HCT116 (cell line): ENCODE measurements around the gene ANKRD63. TPM values are rescaled to one million over a fixed set of nuclear protein-coding genes. Genes with fewer than 3 reads are reported as not detected.

Source experiments
- ATAC-seq: fragments of 200-7000 bp; cut with Tn5 transposase; 2 replicates; pipeline ENCODE4 v1.9.1; 2020; ENCODE audit warnings: mild to moderate bottlenecking, moderate library complexity
- BruUV-seq: library from RNA; stranded (reverse); fragments of 400-500 nt; replicated peaks from 2 replicates; lab custom pipeline; 2021; lab: Mats Ljungman, UMichigan
- CTCF ChIA-PET: fragments of 300-600 bp; sonication (Branson Sonifier 250); formaldehyde crosslinking; loops from one replicate; lab custom pipeline; 2021; ENCODE audit warnings: antibody characterized with exemption; lab: Charles Lee
- POLR2A ChIA-PET: fragments of 300-600, 350-600 bp; sonication (Branson Sonifier 250); formaldehyde crosslinking; loops from one replicate; lab custom pipeline; 2021; ENCODE audit warnings: antibody characterized with exemption; lab: Charles Lee
- RAD21 ChIA-PET, 2 experiments: fragments of 300-600 bp; sonication (Branson Sonifier 250); formaldehyde crosslinking; loops; one replicate each; lab custom pipeline; 2023; ENCODE audit warnings: low total read pairs in 2 of 2; ENCODE audit not compliant: uncharacterized antibody in 2 of 2, unreplicated experiment in 2 of 2, low non-redundant PET in 1 of 2; lab: Charles Lee
- DNase-seq: peaks from one replicate; pipeline ENCODE4 v3.0.0-alpha.2; 2010; ENCODE audit warnings: low read depth, low spot score
- H2AFZ ChIP-seq: fragments of 200-600 bp; shearing (Covaris generic), sonication (generic); 2 replicates; pipeline ENCODE4 v1.6.1; 2017; ENCODE audit warnings: low read depth, mixed run types, mixed read lengths, antibody characterized with exemption, low read length; ENCODE audit not compliant: poor library complexity, severe bottlenecking
- H3K27ac ChIP-seq: 2 replicates; pipeline ENCODE4 v1.5.1; 2012; ENCODE audit warnings: low read depth, low read length
- H3K27me3 ChIP-seq: fragments of 200-600 bp; sonication (generic); 2 replicates; pipeline ENCODE4 v1.6.1; 2016; ENCODE audit warnings: mixed run types, low read length, mixed read lengths; ENCODE audit not compliant: insufficient read depth
- H3K36me3 ChIP-seq, 2 experiments: fragments of 200-500 bp in 1 of 2; fragments of 200-600 bp in 1 of 2; sonication (Bioruptor generic) in 1 of 2; sonication (generic) in 1 of 2; 2 replicates each; pipeline versions ENCODE4 v1.5.1 to v1.6.1; 2014 to 2016; ENCODE audit warnings: low read length in 2 of 2, inconsistent platforms in 1 of 2, mixed read lengths in 1 of 2, mixed run types in 1 of 2; ENCODE audit not compliant: insufficient read depth in 2 of 2, control insufficient read depth in 1 of 2
- H3K4me1 ChIP-seq, 2 experiments: fragments of 200-600 bp in 1 of 2; sonication (generic) in 1 of 2; 2 replicates each; pipeline versions ENCODE4 v1.5.1 to v1.6.1; 2012 to 2017; ENCODE audit warnings: low read length in 2 of 2, inconsistent platforms in 1 of 2, mild to moderate bottlenecking in 1 of 2, mixed read lengths in 1 of 2, mixed run types in 1 of 2, moderate library complexity in 1 of 2; ENCODE audit not compliant: insufficient read depth in 2 of 2, control insufficient read depth in 1 of 2
- H3K4me2 ChIP-seq: fragments of 200-600 bp; sonication (generic); 2 replicates; pipeline ENCODE4 v1.6.1; 2017; ENCODE audit warnings: mixed run types, low read length, mixed read lengths
- H3K4me3 ChIP-seq, 2 experiments: fragments of 200-600 bp in 1 of 2; sonication (generic) in 1 of 2; replicated peaks in 1 of 2; 2 replicates each; pipeline ENCODE4 v1.5.1; 2011 to 2016; ENCODE audit warnings: low read length in 2 of 2, control low read depth in 1 of 2, low read depth in 1 of 2, mild to moderate bottlenecking in 1 of 2, mixed read lengths in 1 of 2, mixed run types in 1 of 2
- H3K79me2 ChIP-seq: fragments of 200-600 bp; sonication (generic); 2 replicates; pipeline ENCODE4 v1.6.1; 2017; ENCODE audit warnings: mild to moderate bottlenecking, mixed run types, low read length, moderate library complexity, mixed read lengths; ENCODE audit not compliant: insufficient read depth
- H3K9ac ChIP-seq: fragments of 200-600 bp; sonication (generic); 2 replicates; pipeline ENCODE4 v1.6.1; 2016; ENCODE audit warnings: low read length, mixed read lengths
- H3K9me2 ChIP-seq: fragments of 200-600 bp; sonication (generic), shearing (Covaris generic); 2 replicates; pipeline ENCODE4 v1.6.1; 2017; ENCODE audit warnings: mixed run types, mild to moderate bottlenecking, moderate library complexity; ENCODE audit not compliant: insufficient read depth
- H3K9me3 ChIP-seq, 2 experiments: fragments of 200-500 bp in 1 of 2; fragments of 200-600 bp in 1 of 2; sonication (Bioruptor generic) in 1 of 2; sonication (generic) in 1 of 2; 2 replicates each; pipeline ENCODE4 v1.6.1; 2014 to 2017; ENCODE audit warnings: low read length in 2 of 2, mixed read lengths in 2 of 2, inconsistent platforms in 1 of 2, low read depth in 1 of 2, mild to moderate bottlenecking in 1 of 2, mixed run types in 1 of 2, moderate library complexity in 1 of 2; ENCODE audit not compliant: control insufficient read depth in 1 of 2, insufficient read depth in 1 of 2
- H4K20me1 ChIP-seq: fragments of 200-600 bp; sonication (generic), shearing (Covaris generic); 2 replicates; pipeline ENCODE4 v1.6.1; 2017; ENCODE audit warnings: mixed run types, mild to moderate bottlenecking, moderate library complexity; ENCODE audit not compliant: insufficient read depth
- CEBPB ChIP-seq: IDR thresholded peaks from 2 replicates; pipeline ENCODE4 v1.6.1; 2012; ENCODE audit warnings: low read depth
- EGR1 ChIP-seq: IDR thresholded peaks from 2 replicates; pipeline ENCODE4 v1.6.1; 2012; ENCODE audit warnings: low read depth
- ELF1 ChIP-seq: IDR thresholded peaks from 2 replicates; pipeline ENCODE4 v1.6.1; 2012; ENCODE audit warnings: low read depth, borderline replicate concordance
- EZH2phosphoT487 ChIP-seq: fragments of 200-600 bp; IDR thresholded peaks from 2 replicates; pipeline ENCODE4 v1.6.1; 2018; ENCODE audit warnings: antibody characterized with exemption, borderline replicate concordance
- JUND ChIP-seq: IDR thresholded peaks from 2 replicates; pipeline ENCODE4 v1.6.1; 2012
- POLR2A ChIP-seq: IDR thresholded peaks from 2 replicates; pipeline ENCODE4 v1.7.0; 2011; ENCODE audit warnings: borderline replicate concordance; ENCODE audit not compliant: insufficient read depth, insufficient read length; ENCODE audit errors: extremely low read depth
- POLR2AphosphoS5 ChIP-seq: IDR thresholded peaks from 2 replicates; pipeline ENCODE4 v1.6.1; 2011; ENCODE audit warnings: mild to moderate bottlenecking, low read depth, low read length, moderate library complexity
- RAD21 ChIP-seq: IDR thresholded peaks from 2 replicates; pipeline ENCODE4 v1.6.1; 2012; ENCODE audit warnings: low read depth, mild to moderate bottlenecking
- SP1 ChIP-seq: IDR thresholded peaks from 2 replicates; pipeline ENCODE4 v1.6.1; 2012; ENCODE audit warnings: low read depth
- TCF7L2 ChIP-seq: IDR thresholded peaks from 2 replicates; pipeline ENCODE4 v1.7.0; 2011; ENCODE audit warnings: borderline replicate concordance, inconsistent platforms; ENCODE audit not compliant: insufficient read depth, insufficient read length; ENCODE audit errors: extremely low read depth
- YY1 ChIP-seq: IDR thresholded peaks from 2 replicates; pipeline ENCODE4 v1.6.1; 2011; ENCODE audit warnings: low read length, low read depth, moderate library complexity, mild to moderate bottlenecking; ENCODE audit not compliant: insufficient replicate concordance; ENCODE audit errors: extremely low read depth
- intact Hi-C: fragments of 100-400 bp; cut with micrococcal nuclease; formaldehyde crosslinking; loops from 2 replicates; pipeline ENCODE4 v1.10.0; 2022
- total RNA-seq: library from RNA; stranded (reverse); gene quantifications from one replicate; pipeline ENCODE4 v1.2.1, GENCODE V29; 2021; ENCODE audit not compliant: unreplicated experiment
- TF ChIP-seq, protein P1 (sequence below): IDR thresholded peaks from 2 replicates; pipeline ENCODE4 v1.6.1; 2011; ENCODE audit warnings: mild to moderate bottlenecking, low read length, moderate library complexity; ENCODE audit not compliant: insufficient replicate concordance; ENCODE audit errors: extremely low read depth

Gene ANKRD63
- total RNA-seq, 1 experiment from 2014 or later: 0.89 TPM

DNA sequence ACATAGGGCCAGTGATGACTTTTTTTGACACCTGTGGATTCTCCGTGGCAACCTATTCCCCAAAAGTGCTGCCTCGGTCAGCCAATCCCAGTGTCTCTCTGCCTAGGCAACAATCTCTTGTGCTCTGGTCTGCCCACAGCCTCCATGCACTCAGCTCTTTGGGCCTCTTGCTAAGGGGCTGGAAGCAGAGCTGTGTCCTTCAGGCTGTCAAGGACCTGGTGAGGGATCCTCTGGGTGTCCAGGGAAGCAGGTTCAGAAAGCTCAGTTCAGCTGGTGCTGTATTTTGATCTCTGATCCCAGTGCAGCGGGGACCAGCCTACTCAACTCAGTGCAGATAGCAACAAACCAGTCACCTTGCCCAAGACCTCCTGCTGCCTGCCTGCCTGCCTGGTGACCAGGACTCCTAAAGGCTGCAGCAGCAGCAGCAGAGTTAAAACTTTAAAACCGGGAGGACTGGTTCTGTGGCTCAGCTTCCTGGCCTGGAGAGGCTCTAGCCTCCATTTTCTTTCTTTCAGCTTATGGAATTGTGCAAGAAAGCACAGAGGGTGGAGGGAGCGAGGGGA is 37.8 kb downstream of the ANKRD63 start:
- H3K27me3 ChIP-seq: no peaks in the 10 kb centered on the region
- ATAC-seq: peak; percentile 50; the same call in 1 of the 2 replicates
- H3K27ac ChIP-seq: no peak overlapping the region
- peaks cover 0 to 27% of the 10 kb centered on the region in 2 experiments; a peak in 3 of 4 replicates for H3K4me1 ChIP-seq
- no peak for TF ChIP-seq YY1
- TF ChIP-seq, protein P1, sequence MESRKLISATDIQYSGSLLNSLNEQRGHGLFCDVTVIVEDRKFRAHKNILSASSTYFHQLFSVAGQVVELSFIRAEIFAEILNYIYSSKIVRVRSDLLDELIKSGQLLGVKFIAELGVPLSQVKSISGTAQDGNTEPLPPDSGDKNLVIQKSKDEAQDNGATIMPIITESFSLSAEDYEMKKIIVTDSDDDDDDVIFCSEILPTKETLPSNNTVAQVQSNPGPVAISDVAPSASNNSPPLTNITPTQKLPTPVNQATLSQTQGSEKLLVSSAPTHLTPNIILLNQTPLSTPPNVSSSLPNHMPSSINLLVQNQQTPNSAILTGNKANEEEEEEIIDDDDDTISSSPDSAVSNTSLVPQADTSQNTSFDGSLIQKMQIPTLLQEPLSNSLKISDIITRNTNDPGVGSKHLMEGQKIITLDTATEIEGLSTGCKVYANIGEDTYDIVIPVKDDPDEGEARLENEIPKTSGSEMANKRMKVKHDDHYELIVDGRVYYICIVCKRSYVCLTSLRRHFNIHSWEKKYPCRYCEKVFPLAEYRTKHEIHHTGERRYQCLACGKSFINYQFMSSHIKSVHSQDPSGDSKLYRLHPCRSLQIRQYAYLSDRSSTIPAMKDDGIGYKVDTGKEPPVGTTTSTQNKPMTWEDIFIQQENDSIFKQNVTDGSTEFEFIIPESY: no peak
- no peak for TF ChIP-seq ELF1
- TF ChIP-seq EZH2phosphoT487: no peak
- TF ChIP-seq POLR2AphosphoS5: no peak
- no peak for TF ChIP-seq POLR2A
- TF ChIP-seq SP1: no peak
- no peak for TF ChIP-seq CEBPB
- TF ChIP-seq RAD21: no peak
- no peak for TF ChIP-seq JUND
- TF ChIP-seq EGR1: no peak
- no peak for TF ChIP-seq TCF7L2
- TF ChIP-seq, all 23 proteins: peak for 0
- Histone ChIP-seq H3K9me3 (no peaks in the 10 kb centered on the region), H3K36me3 (no peaks in the 10 kb centered on the region), H3K4me2 (peak overlapping the region; percentile 1; the same call in 1 of the 2 replicates), H3K4me3 (no peak overlapping the region), H3K79me2 (no peaks in the 10 kb centered on the region), H2AFZ (no peak overlapping the region), H3K9me2 (no peaks in the 10 kb centered on the region), H3K9ac (no peak overlapping the region), H4K20me1 (no peaks in the 10 kb centered on the region)
- POLR2A ChIA-PET: no interaction called here
- intact Hi-C loops: no loop called here
- CTCF ChIA-PET: no interaction called here
- DNase-seq: no peak
- RAD21 ChIA-PET: no interaction called here
- BruUV-seq: no TSS peak
